Measurements from ENCODE around the gene NLRX1. TPM values are rescaled to one million over a fixed set of nuclear protein-coding genes. Genes with fewer than 3 reads are reported as not detected.
A peak's percentile ranks its signal among the peaks of the same experiment; 100 is the strongest.

NLRX1 gene
- total and polyA plus RNA-seq, 10 donors: 3.6 to 18.7 (median 14.0) TPM

- intact Hi-C loops (cut with DNase I; ENCODE audit: low total_unique reads): no loop called here
- Histone ChIP-seq H3K9me3 (no peaks in the 10 kb centered on the region), H3K27ac (peak overlapping the region in 7 of 8 donors; percentile 91 to 99 (median 95)), H3K36me3 (peaks cover 0 to 10% (median 0%) of the 10 kb centered on the region in 6 donors), H3K27me3 (replicated peaks in 1 of 7) (no peaks in the 10 kb centered on the region), H3K4me1 (peaks cover 3 to 31% (median 17%) of the 10 kb centered on the region in 6 donors), H3K4me3 (peak overlapping the region in 1 of 8 donors; percentile 94)
- no peak for DNase-seq
- TF ChIP-seq POLR2A (IDR thresholded peaks at IDR 0.05) (no peak), CTCF (IDR thresholded peaks at IDR 0.05 in 8 of 11, conservative IDR thresholded peaks at IDR 0.05 in 3 of 11) (no peak), POLR2AphosphoS5 (IDR thresholded peaks at IDR 0.05) (no peak)
- WGBS, 5 donors: 68 to 81% (median 73%) methylated on average over 6 of the region's 6 CpGs
Observed at GRCh38 chr11:119167933-119168332, 592 bp upstream of the NLRX1 start.

- TF ChIP-seq POLR2AphosphoS5 (IDR thresholded peaks at IDR 0.05) (no peak), CTCF (IDR thresholded peaks at IDR 0.05 in 8 of 11, conservative IDR thresholded peaks at IDR 0.05 in 3 of 11) (no peak), POLR2A (IDR thresholded peaks at IDR 0.05) (no peak)
- intact Hi-C loops (cut with DNase I; ENCODE audit: low total_unique reads): no loop called here
- H3K4me3 ChIP-seq: peak overlapping the region; percentile 62 to 94 (median 76)
- peaks cover 0 to 24% (median 9%) of the 10 kb centered on the region in 6 donors for H3K36me3 ChIP-seq
- H3K27ac ChIP-seq: peak overlapping the region; percentile 87 to 99 (median 94)
- peak; percentile 85 for DNase-seq
- 13 to 21% (median 15%) methylated on average over 7 to 15 of the region's 15 CpGs for WGBS, 5 donors
- no peaks in the 10 kb centered on the region for H3K27me3 ChIP-seq (replicated peaks in 1 of 7)
- H3K4me1 ChIP-seq: peaks cover 3 to 32% (median 17%) of the 10 kb centered on the region in 6 donors
- no peaks in the 10 kb centered on the region for H3K9me3 ChIP-seq
Observed at GRCh38 chr11:119169282-119169719, 776 bp downstream of the NLRX1 start.

- intact Hi-C loops (cut with DNase I; ENCODE audit: low total_unique reads): no loop called here
- DNase-seq: no peak
- peak overlapping the region in 2 of 8 donors; percentile 9 to 31 for H3K27ac ChIP-seq
- H3K4me1 ChIP-seq: peaks cover 3 to 46% (median 18%) of the 10 kb centered on the region in 6 donors
- H3K36me3 ChIP-seq: peaks cover 0 to 56% (median 22%) of the 10 kb centered on the region in 6 donors
- H3K4me3 ChIP-seq: no peak overlapping the region
- no peaks in the 10 kb centered on the region for H3K9me3 ChIP-seq
- 62 to 84% (median 70%) methylated on average over 2 of the region's 2 CpGs for WGBS, 5 donors
- TF ChIP-seq POLR2A (IDR thresholded peaks at IDR 0.05) (no peak), POLR2AphosphoS5 (IDR thresholded peaks at IDR 0.05) (no peak), CTCF (IDR thresholded peaks at IDR 0.05 in 8 of 11, conservative IDR thresholded peaks at IDR 0.05 in 3 of 11) (no peak)
- no peaks in the 10 kb centered on the region for H3K27me3 ChIP-seq (replicated peaks in 1 of 7)
Observed at GRCh38 chr11:119172513-119172912, 4.0 kb downstream of the NLRX1 start.

GRCh38 chr11:119173453-119173852, 4.9 kb downstream of the NLRX1 start:
- Histone ChIP-seq H3K4me3 (no peak overlapping the region), H3K4me1 (peaks cover 3 to 51% (median 24%) of the 10 kb centered on the region in 6 donors), H3K9me3 (no peaks in the 10 kb centered on the region), H3K36me3 (peaks cover 0 to 61% (median 23%) of the 10 kb centered on the region in 6 donors), H3K27me3 (replicated peaks in 1 of 7) (no peaks in the 10 kb centered on the region), H3K27ac (no peak overlapping the region)
- TF ChIP-seq POLR2AphosphoS5 (IDR thresholded peaks at IDR 0.05) (no peak), POLR2A (IDR thresholded peaks at IDR 0.05) (no peak), CTCF (IDR thresholded peaks at IDR 0.05 in 8 of 11, conservative IDR thresholded peaks at IDR 0.05 in 3 of 11) (no peak)
- DNase-seq: no peak
- intact Hi-C loops (cut with DNase I; ENCODE audit: low total_unique reads): no loop called here
- WGBS, 5 donors: 94 to 97% (median 96%) methylated on average over 21 of the region's 21 CpGs
